ENCODE measurements around the gene ENHO.

DNA sequence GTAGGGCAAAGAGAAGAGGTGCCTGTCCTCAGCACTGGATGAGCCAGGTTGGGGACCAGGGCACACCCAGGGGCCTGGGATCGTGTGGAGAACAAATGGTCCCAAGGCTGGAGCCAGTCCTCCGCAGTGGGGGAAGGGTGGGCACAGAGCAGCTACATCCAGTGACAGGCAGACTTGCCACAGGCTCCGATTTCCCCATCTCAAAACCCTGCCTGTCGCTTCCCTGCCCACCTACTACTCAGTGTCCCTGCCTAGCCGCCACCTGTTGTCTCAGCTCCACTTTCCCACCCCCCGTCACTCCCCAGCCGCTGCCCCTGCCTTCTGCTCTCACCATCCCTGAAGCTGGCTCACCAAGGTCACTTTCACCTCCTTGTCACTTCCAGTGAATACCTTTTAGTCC is 13.9 kb upstream of the ENHO start:
- TF ChIP-seq BHLHE40 (IDR thresholded peaks at IDR 0.05; ENCODE audit: borderline replicate concordance in 1 of 2, low read depth in 2 of 2, low read length in 1 of 2), result no peak
- TF ChIP-seq CHD4 (IDR thresholded peaks at IDR 0.05), result no peak
- TF ChIP-seq, protein P1, sequence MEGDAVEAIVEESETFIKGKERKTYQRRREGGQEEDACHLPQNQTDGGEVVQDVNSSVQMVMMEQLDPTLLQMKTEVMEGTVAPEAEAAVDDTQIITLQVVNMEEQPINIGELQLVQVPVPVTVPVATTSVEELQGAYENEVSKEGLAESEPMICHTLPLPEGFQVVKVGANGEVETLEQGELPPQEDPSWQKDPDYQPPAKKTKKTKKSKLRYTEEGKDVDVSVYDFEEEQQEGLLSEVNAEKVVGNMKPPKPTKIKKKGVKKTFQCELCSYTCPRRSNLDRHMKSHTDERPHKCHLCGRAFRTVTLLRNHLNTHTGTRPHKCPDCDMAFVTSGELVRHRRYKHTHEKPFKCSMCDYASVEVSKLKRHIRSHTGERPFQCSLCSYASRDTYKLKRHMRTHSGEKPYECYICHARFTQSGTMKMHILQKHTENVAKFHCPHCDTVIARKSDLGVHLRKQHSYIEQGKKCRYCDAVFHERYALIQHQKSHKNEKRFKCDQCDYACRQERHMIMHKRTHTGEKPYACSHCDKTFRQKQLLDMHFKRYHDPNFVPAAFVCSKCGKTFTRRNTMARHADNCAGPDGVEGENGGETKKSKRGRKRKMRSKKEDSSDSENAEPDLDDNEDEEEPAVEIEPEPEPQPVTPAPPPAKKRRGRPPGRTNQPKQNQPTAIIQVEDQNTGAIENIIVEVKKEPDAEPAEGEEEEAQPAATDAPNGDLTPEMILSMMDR (IDR thresholded peaks at IDR 0.05 in 2 of 3, conservative IDR thresholded peaks at IDR 0.05 in 1 of 3; ENCODE audit: control insufficient read depth in 2 of 3, extremely low read depth in 1 of 3, insufficient read depth in 1 of 3, low read depth in 3 of 3, low read length in 3 of 3), result no peak
- TF ChIP-seq POLR2A (IDR thresholded peaks at IDR 0.05; ENCODE audit: low read depth, low read length), result no peak
- TF ChIP-seq SIN3A (IDR thresholded peaks at IDR 0.05; ENCODE audit: low read depth, low read length), result no peak
- TF ChIP-seq BRCA1 (IDR thresholded peaks at IDR 0.05; ENCODE audit: low read depth, low read length), result no peak
- TF ChIP-seq, protein P2, sequence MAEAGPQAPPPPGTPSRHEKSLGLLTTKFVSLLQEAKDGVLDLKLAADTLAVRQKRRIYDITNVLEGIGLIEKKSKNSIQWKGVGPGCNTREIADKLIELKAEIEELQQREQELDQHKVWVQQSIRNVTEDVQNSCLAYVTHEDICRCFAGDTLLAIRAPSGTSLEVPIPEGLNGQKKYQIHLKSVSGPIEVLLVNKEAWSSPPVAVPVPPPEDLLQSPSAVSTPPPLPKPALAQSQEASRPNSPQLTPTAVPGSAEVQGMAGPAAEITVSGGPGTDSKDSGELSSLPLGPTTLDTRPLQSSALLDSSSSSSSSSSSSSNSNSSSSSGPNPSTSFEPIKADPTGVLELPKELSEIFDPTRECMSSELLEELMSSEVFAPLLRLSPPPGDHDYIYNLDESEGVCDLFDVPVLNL (IDR thresholded peaks at IDR 0.05; ENCODE audit: low read depth, low read length), result no peak
- no peak for TF ChIP-seq CEBPB (IDR thresholded peaks at IDR 0.05; ENCODE audit: borderline replicate concordance in 1 of 2, low read depth in 2 of 2, low read length in 2 of 2)
- no peak for TF ChIP-seq NBN (IDR thresholded peaks at IDR 0.05)
- no peak for TF ChIP-seq TARDBP (IDR thresholded peaks at IDR 0.05; ENCODE audit: borderline replicate concordance)
- no peak for TF ChIP-seq MYB (IDR thresholded peaks at IDR 0.05; ENCODE audit: borderline replicate concordance, low read depth, low read length)
- TF ChIP-seq TCF7 (IDR thresholded peaks at IDR 0.05; ENCODE audit: borderline replicate concordance), result no peak
- TF ChIP-seq, protein P3, sequence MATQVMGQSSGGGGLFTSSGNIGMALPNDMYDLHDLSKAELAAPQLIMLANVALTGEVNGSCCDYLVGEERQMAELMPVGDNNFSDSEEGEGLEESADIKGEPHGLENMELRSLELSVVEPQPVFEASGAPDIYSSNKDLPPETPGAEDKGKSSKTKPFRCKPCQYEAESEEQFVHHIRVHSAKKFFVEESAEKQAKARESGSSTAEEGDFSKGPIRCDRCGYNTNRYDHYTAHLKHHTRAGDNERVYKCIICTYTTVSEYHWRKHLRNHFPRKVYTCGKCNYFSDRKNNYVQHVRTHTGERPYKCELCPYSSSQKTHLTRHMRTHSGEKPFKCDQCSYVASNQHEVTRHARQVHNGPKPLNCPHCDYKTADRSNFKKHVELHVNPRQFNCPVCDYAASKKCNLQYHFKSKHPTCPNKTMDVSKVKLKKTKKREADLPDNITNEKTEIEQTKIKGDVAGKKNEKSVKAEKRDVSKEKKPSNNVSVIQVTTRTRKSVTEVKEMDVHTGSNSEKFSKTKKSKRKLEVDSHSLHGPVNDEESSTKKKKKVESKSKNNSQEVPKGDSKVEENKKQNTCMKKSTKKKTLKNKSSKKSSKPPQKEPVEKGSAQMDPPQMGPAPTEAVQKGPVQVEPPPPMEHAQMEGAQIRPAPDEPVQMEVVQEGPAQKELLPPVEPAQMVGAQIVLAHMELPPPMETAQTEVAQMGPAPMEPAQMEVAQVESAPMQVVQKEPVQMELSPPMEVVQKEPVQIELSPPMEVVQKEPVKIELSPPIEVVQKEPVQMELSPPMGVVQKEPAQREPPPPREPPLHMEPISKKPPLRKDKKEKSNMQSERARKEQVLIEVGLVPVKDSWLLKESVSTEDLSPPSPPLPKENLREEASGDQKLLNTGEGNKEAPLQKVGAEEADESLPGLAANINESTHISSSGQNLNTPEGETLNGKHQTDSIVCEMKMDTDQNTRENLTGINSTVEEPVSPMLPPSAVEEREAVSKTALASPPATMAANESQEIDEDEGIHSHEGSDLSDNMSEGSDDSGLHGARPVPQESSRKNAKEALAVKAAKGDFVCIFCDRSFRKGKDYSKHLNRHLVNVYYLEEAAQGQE (IDR thresholded peaks at IDR 0.05; ENCODE audit: low read depth, low read length), result no peak
- TF ChIP-seq IKZF1 (conservative IDR thresholded peaks at IDR 0.05), result no peak

Measured in GM12878 (cell line).